IMR-90 (cell line): ENCODE measurements around the gene DMXL2. TPM values are rescaled to one million over a fixed set of nuclear protein-coding genes. Genes with fewer than 3 reads are reported as not detected.
"Not testable (repeated sequence)": the region's sequence is repeated elsewhere in the genome, so short reads cannot be mapped to it uniquely, and the experiment has no call there.

Source experiments
- ATAC-seq: fragments of 200-7000 bp; cut with Tn5 transposase; 2 replicates; pipeline ENCODE4 v1.9.1; 2020; ENCODE audit warnings: low read depth, mild to moderate bottlenecking, moderate library complexity
- BruUV-seq: library from RNA; stranded (reverse); fragments of 400-500 nt; replicated peaks from 2 replicates; lab custom pipeline; 2021; lab: Mats Ljungman, UMichigan
- CTCF ChIA-PET: fragments of 300-600 bp; formaldehyde crosslinking; extraction: SDS; loops from one replicate; lab custom pipeline; 2021; ENCODE audit warnings: antibody characterized with exemption; lab: Yijun Ruan, JAX
- POLR2A ChIA-PET: fragments of 300-600 bp; sonication (Branson Sonifier 250); formaldehyde crosslinking; loops from one replicate; lab custom pipeline; 2022; ENCODE audit warnings: antibody characterized with exemption; ENCODE audit not compliant: unreplicated experiment; lab: Charles Lee
- DNase-seq: peaks from one replicate; pipeline ENCODE4 v3.0.0; 2013
- H2AFZ ChIP-seq: replicated peaks from 2 replicates; pipeline ENCODE3; 2013; ENCODE audit warnings: low read length, mild to moderate bottlenecking; ENCODE audit not compliant: poor library complexity
- H2AK5ac ChIP-seq: 2 replicates; pipeline ENCODE4 v1.6.1; 2013; ENCODE audit warnings: low read depth, low read length, inconsistent platforms
- H2AK9ac ChIP-seq: replicated peaks from 2 replicates; pipeline ENCODE3; 2013; ENCODE audit warnings: mild to moderate bottlenecking, low read depth, low read length, moderate library complexity; ENCODE audit not compliant: poor library complexity
- H2BK120ac ChIP-seq: 2 replicates; pipeline ENCODE4 v1.6.1; 2013; ENCODE audit warnings: low read depth, low read length, inconsistent platforms
- H2BK15ac ChIP-seq: 3 replicates; pipeline ENCODE4 v1.6.1; 2013; ENCODE audit warnings: low read depth, low read length, inconsistent platforms
- H2BK20ac ChIP-seq: 2 replicates; pipeline ENCODE4 v1.6.1; 2013; ENCODE audit warnings: low read depth, mild to moderate bottlenecking, inconsistent platforms, low read length, moderate library complexity
- H2BK5ac ChIP-seq: 2 replicates; pipeline ENCODE4 v1.6.1; 2013; ENCODE audit warnings: mild to moderate bottlenecking, low read depth, low read length, inconsistent platforms; ENCODE audit not compliant: poor library complexity, severe bottlenecking
- H3K14ac ChIP-seq: replicated peaks from 2 replicates; pipeline ENCODE4 v1.6.1; 2013; ENCODE audit warnings: low read depth, low read length, inconsistent platforms
- H3K18ac ChIP-seq: 2 replicates; pipeline ENCODE4 v1.6.1; 2013; ENCODE audit warnings: low read depth, low read length, control low read depth
- H3K23ac ChIP-seq: 2 replicates; pipeline ENCODE4 v1.6.1; 2013; ENCODE audit warnings: low read depth, low read length, inconsistent platforms
- H3K27ac ChIP-seq: 2 replicates; pipeline ENCODE4 v1.5.1; 2013; ENCODE audit warnings: mild to moderate bottlenecking, control low read depth, low read length; ENCODE audit not compliant: insufficient read depth
- H3K27me3 ChIP-seq: 2 replicates; pipeline ENCODE4 v1.6.1; 2013; ENCODE audit warnings: low read length; ENCODE audit not compliant: control insufficient read depth, insufficient read depth
- H3K36me3 ChIP-seq: 2 replicates; pipeline ENCODE4 v1.6.1; 2013; ENCODE audit warnings: low read length, mixed read lengths; ENCODE audit not compliant: control insufficient read depth, insufficient read depth
- H3K4ac ChIP-seq: 2 replicates; pipeline ENCODE4 v1.6.1; 2013; ENCODE audit warnings: low read depth, low read length, inconsistent platforms
- H3K4me1 ChIP-seq: 2 replicates; pipeline ENCODE4 v1.6.1; 2013; ENCODE audit warnings: low read length, mixed read lengths; ENCODE audit not compliant: control insufficient read depth, insufficient read depth
- H3K4me2 ChIP-seq: 2 replicates; pipeline ENCODE4 v1.6.1; 2013; ENCODE audit warnings: low read depth, mild to moderate bottlenecking, control low read depth, low read length, moderate library complexity
- H3K4me3 ChIP-seq: 2 replicates; pipeline ENCODE4 v1.5.1; 2013; ENCODE audit warnings: low read depth, mild to moderate bottlenecking, control low read depth, low read length, moderate library complexity; ENCODE audit not compliant: insufficient read depth
- H3K56ac ChIP-seq: 2 replicates; pipeline ENCODE4 v1.6.1; 2013; ENCODE audit warnings: low read length, inconsistent platforms; ENCODE audit not compliant: insufficient read depth; ENCODE audit errors: extremely low read depth
- H3K79me1 ChIP-seq, 2 experiments: 2 replicates each; pipeline ENCODE4 v1.6.1; 2013; ENCODE audit warnings: low read length in 2 of 2, inconsistent platforms in 1 of 2, low read depth in 1 of 2
- H3K9ac ChIP-seq: 2 replicates; pipeline ENCODE4 v1.6.1; 2013; ENCODE audit warnings: low read depth, low read length, control low read depth
- H3K9me1 ChIP-seq: 2 replicates; pipeline ENCODE4 v1.6.1; 2013; ENCODE audit warnings: low read length, inconsistent platforms; ENCODE audit not compliant: insufficient read depth
- H3K9me3 ChIP-seq: 2 replicates; pipeline ENCODE4 v1.6.1; 2013; ENCODE audit warnings: low read length; ENCODE audit not compliant: control insufficient read depth, insufficient read depth
- H4K20me1 ChIP-seq: 2 replicates; pipeline ENCODE4 v1.6.1; 2013; ENCODE audit warnings: low read length, inconsistent platforms; ENCODE audit not compliant: insufficient read depth
- H4K5ac ChIP-seq: 2 replicates; pipeline ENCODE4 v1.6.1; 2013; ENCODE audit warnings: mild to moderate bottlenecking, low read depth, low read length, control low read depth
- H4K8ac ChIP-seq, 2 experiments: 2 replicates each; pipeline ENCODE4 v1.6.1; 2013; ENCODE audit warnings: low read depth in 2 of 2, low read length in 2 of 2, control low read depth in 1 of 2, inconsistent platforms in 1 of 2
- H4K91ac ChIP-seq: 2 replicates; pipeline ENCODE4 v1.6.1; 2013; ENCODE audit warnings: low read depth, low read length, inconsistent platforms; ENCODE audit not compliant: insufficient read depth
- FOS ChIP-seq: fragments of 150-350 bp; IDR thresholded peaks from 2 replicates; pipeline ENCODE4 v1.6.1; 2016; ENCODE audit warnings: low read depth, low read length
- MXI1 ChIP-seq: IDR thresholded peaks from 2 replicates; pipeline ENCODE4 v1.6.1; 2012; ENCODE audit warnings: low read depth, mild to moderate bottlenecking, low read length, moderate library complexity, borderline replicate concordance
- WGBS, 2 experiments: methylation state at CpG; one replicate each; pipeline versions ENCODE4 v1.1.5 to v1.1.7; 2013; ENCODE audit warnings: missing lambda C conversion rate in 2 of 2; ENCODE audit not compliant: insufficient read length in 1 of 2; ENCODE audit errors: extremely low coverage in 2 of 2; 5-methylcytosine and 5-hydroxymethylcytosine counted together
- dilution Hi-C: fragments of 300-500 bp; cut with HindIII; formaldehyde crosslinking; loops from one replicate; pipeline ENCODE4 v1.14.3; 2018; ENCODE audit warnings: low sequenced_read_pairs; ENCODE audit not compliant: unreplicated experiment
- in situ Hi-C: fragments of 300-500 bp; cut with MboI; formaldehyde crosslinking; loops from 3 replicates; pipeline ENCODE4 v1.14.3; 2019; ENCODE audit warnings: low sequenced_read_pairs, inconsistent platforms, mixed read lengths
- intact Hi-C: fragments of 100-400 bp; cut with micrococcal nuclease; formaldehyde crosslinking; loops from 2 replicates; pipeline ENCODE4 v1.10.0; 2022
- polyA plus RNA-seq, 3 experiments: library from polyadenylated mRNA; depleted of rRNA; stranded (reverse); fragments of >200 nt; gene quantifications; 2 replicates each; pipeline ENCODE4 v1.2.3, GENCODE V29; 2012; ENCODE audit warnings: low replicate concordance in 1 of 3
- total RNA-seq: library from RNA; depleted of rRNA; stranded (reverse); fragments of >200 nt; gene quantifications from 2 replicates; pipeline ENCODE4 v1.2.3, GENCODE V29; 2012
- TF ChIP-seq, protein P1 (sequence below): conservative IDR thresholded peaks from 2 replicates; pipeline ENCODE4 v1.5.1; 2012; ENCODE audit warnings: mild to moderate bottlenecking, low read depth, low read length, improper control_type of control experiment

Gene DMXL2
- total and polyA plus RNA-seq, 2 of the 4 experiments (the other 2 are of a cell fraction): 9.7 to 21.9 TPM

DNA sequence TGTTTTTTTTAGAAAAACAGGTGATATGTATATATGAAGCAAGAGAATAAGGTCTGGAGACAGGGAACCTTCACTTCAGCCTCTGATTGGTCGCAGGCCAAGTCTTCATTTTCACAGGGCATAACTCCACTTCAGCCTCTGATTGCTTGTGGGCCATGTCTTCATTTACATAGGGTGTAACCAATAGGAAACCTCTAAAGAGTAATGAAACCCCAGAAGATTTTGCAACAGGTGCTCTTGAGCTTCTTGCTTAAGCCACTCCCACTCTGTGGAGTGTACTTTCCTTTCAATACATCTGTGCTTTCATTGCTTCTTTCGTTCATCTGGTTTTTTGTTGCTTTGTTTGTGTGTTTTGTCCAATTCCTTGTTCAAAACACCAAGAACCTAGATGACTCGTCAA is 36.1 kb upstream of the DMXL2 start:
- H3K27ac ChIP-seq: no peak overlapping the region
- H3K9me1 ChIP-seq: no peaks in the 10 kb centered on the region
- no peaks in the 10 kb centered on the region for H3K79me1 ChIP-seq
- POLR2A ChIA-PET: no interaction called here
- H2BK5ac ChIP-seq: no peak overlapping the region
- no peak overlapping the region for H3K4me2 ChIP-seq
- H2BK20ac ChIP-seq: no peak overlapping the region
- H4K91ac ChIP-seq: no peak overlapping the region
- H3K14ac ChIP-seq: no peak overlapping the region
- H3K23ac ChIP-seq: no peak overlapping the region
- H3K56ac ChIP-seq: no peak overlapping the region
- no peak overlapping the region for H3K9ac ChIP-seq
- H3K9me3 ChIP-seq: no peaks in the 10 kb centered on the region
- no peaks in the 10 kb centered on the region for H3K4me1 ChIP-seq
- WGBS, 2 experiments: no CpG with 5 or more reads among the region's 3 CpGs
- no peak overlapping the region for H2AK9ac ChIP-seq
- no peaks in the 10 kb centered on the region for H4K20me1 ChIP-seq
- CTCF ChIA-PET: no interaction called here
- no peak overlapping the region for H2BK15ac ChIP-seq
- H3K36me3 ChIP-seq: no peaks in the 10 kb centered on the region
- H3K4ac ChIP-seq: no peak overlapping the region
- intact Hi-C loops (loop anchor here (10.0 kb wide), 1 partner anchor 256 kb away; no protein-coding TSS in a partner anchor), dilution Hi-C loops (no loop called here), in situ Hi-C loops (no loop called here)
- no peak overlapping the region for H2BK120ac ChIP-seq
- TF ChIP-seq MXI1 (no peak), FOS (no peak)
- TF ChIP-seq, protein P1, sequence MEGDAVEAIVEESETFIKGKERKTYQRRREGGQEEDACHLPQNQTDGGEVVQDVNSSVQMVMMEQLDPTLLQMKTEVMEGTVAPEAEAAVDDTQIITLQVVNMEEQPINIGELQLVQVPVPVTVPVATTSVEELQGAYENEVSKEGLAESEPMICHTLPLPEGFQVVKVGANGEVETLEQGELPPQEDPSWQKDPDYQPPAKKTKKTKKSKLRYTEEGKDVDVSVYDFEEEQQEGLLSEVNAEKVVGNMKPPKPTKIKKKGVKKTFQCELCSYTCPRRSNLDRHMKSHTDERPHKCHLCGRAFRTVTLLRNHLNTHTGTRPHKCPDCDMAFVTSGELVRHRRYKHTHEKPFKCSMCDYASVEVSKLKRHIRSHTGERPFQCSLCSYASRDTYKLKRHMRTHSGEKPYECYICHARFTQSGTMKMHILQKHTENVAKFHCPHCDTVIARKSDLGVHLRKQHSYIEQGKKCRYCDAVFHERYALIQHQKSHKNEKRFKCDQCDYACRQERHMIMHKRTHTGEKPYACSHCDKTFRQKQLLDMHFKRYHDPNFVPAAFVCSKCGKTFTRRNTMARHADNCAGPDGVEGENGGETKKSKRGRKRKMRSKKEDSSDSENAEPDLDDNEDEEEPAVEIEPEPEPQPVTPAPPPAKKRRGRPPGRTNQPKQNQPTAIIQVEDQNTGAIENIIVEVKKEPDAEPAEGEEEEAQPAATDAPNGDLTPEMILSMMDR: no peak
- H3K18ac ChIP-seq: no peak overlapping the region
- no peak overlapping the region for H2AFZ ChIP-seq
- BruUV-seq: no TSS peak
- no peak for DNase-seq
- no peak for ATAC-seq
- no peak overlapping the region for H3K4me3 ChIP-seq
- no peak overlapping the region for H4K5ac ChIP-seq
- peaks cover 2% of the 10 kb centered on the region; the same call in 1 of the 2 replicates for H3K27me3 ChIP-seq
- no peak overlapping the region for H2AK5ac ChIP-seq
- H4K8ac ChIP-seq: no peak overlapping the region

GRCh38 chr15:51655401-51656057 is 33.0 kb upstream of the DMXL2 start:
- H3K9me3 ChIP-seq, H3K4me3 ChIP-seq, H4K91ac ChIP-seq, H3K4ac ChIP-seq, in situ Hi-C loops, H3K9ac ChIP-seq, H3K36me3 ChIP-seq, H4K8ac ChIP-seq, H2BK20ac ChIP-seq, dilution Hi-C loops, H4K5ac ChIP-seq, H2BK5ac ChIP-seq, H2BK15ac ChIP-seq, H3K4me2 ChIP-seq, H2AFZ ChIP-seq, H4K20me1 ChIP-seq, H2AK5ac ChIP-seq, BruUV-seq, H3K79me1 ChIP-seq, H3K56ac ChIP-seq, H3K4me1 ChIP-seq, H3K23ac ChIP-seq, H3K14ac ChIP-seq, H3K27me3 ChIP-seq, H2AK9ac ChIP-seq, H3K27ac ChIP-seq, ATAC-seq, DNase-seq, POLR2A ChIA-PET, H2BK120ac ChIP-seq, H3K18ac ChIP-seq, H3K9me1 ChIP-seq: not testable (repeated sequence)
- WGBS, 2 experiments: 85% methylated on average over 18 of the region's 24 CpGs; no CpG with 5 or more reads in 1 of the 2 experiments
- CTCF ChIA-PET: interaction anchor here (0.6 kb wide), 1 partner anchor 121 kb away, joined by 4 read pairs; no protein-coding TSS in a partner anchor
- intact Hi-C loops: loop anchor here (10.0 kb wide), 1 partner anchor 259 kb away; no protein-coding TSS in a partner anchor
